GM21717 (cell line): ENCODE results near the gene RIMS4.

Experiments used
- ATAC-seq: cut with Tn5 transposase; IDR thresholded peaks from one replicate; pipeline ENCODE4 v1.9.1; 2021; ENCODE audit warnings: mild to moderate bottlenecking, moderate library complexity; ENCODE audit not compliant: unreplicated experiment

Gene RIMS4

DNA sequence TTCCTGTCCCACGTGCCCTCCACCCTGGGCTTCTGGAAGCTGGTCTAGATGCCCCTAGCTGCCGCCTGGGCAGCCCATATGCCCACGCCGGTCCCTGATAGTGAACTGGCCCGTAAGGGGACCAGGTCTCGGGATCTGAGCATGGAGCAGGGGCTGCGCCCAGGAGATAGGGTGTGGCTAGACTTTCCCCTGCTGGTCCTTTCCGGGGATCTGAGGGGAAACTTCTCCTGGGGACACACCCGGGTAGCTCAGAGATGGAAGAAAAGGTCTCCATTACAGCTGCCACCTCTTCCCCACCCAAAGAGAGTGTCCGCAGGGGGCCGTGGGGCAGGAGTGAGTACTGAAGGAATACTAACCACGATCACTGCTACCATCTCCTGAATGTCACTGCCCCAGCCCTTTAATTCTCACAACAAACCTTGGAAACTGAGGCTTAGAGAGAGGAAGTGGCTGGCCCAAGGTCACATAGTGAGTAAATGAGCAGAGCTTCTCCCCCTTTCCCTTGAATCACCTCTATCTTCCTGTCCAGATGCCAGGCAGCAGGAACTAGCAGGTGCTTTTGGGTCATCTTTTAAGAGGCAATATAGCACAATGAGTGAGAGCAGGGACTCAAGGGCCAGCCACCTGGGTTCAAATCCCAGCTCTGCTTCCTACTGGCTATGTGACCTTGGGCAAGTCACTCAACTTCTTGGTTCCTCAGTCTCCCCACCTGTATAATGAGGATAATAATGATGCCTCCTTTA, 107.0 kb downstream of the RIMS4 start:
- no peak for ATAC-seq

DNA sequence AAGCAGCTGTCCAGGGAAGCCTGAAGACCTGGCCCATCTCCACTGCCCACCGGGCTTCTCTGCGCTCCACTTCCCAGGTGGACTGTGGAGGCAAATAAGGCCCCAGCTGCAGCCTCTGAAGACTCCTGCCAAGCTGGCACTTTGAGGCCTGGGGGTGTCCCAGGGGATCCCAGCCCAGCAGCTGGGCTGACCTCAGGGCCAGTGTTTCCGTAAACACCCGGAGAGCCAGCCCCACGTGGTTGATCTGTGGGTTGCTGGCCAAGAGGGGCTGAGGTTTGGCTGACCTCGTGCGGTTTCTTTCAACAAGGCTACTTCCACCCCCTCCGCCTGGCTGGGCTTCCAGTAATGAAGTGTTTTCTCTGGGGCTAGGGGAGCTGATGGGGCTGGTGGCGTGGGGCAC, 107.6 kb downstream of the RIMS4 start:
- ATAC-seq: no peak

GRCh38 chr20:44701858-44702256, 108.5 kb downstream of the RIMS4 start:
- ATAC-seq: no peak
